ENCODE data around the gene IL2RG.

IL2RG gene

DNA sequence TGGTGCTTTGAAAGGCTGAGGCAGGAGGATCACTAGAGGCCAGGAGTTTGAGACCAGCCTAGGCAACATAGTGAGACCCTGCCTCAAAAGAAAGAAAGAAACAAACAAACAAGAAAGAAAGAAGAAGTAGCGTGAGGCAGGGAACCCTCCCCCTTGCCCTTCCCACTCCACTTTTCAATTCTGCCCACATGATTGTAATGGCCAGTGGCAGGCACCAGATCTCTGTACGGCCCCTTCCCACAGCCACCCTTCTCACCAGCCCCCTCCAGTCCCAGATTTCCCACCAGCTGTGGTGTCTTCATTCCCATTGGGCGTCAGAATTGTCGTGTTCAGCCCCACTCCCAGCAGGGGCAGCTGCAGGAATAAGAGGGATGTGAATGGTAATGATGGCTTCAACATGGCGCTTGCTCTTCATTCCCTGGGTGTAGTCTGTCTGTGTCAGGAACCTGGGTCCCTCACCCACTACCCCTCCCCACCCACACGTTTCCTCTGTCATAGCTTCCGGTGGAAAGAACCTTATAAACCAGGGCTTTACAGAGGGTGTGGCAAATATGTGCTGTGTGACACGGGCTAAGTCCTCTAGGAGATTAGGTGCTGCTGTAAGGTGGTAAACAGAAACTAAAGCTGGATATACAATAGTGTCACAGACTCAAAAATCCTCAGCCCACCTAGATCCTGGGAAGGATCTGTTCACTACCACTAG, at the start of gene IL2RG:
TSS of gene IL2RG (minus strand) at position 437 of the 703 bp plus-strand sequence. CDS start at position 399, 38 bp downstream.
- DNase-seq, result peak; percentile 62 to 74

DNA sequence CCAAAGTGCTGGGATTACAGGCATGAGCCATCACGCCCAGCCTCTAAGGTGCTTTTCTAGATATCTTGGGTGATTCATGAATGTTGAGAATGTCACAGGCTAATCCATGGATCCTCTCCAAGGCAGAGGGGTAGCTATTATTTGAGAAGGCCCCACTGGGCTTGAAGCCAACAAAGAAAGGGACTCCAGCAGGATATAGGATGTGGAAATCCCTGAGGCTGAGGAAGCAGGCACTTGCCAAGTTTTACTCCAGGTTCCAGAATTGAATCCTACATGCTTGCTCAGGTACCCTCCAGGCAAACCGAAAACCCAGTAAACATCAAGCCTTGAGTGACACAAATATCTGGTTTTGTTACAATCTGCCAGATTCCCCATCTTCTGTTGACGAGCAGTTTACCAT, 49.1 kb upstream of the IL2RG start:
- DNase-seq, result no peak

DNA sequence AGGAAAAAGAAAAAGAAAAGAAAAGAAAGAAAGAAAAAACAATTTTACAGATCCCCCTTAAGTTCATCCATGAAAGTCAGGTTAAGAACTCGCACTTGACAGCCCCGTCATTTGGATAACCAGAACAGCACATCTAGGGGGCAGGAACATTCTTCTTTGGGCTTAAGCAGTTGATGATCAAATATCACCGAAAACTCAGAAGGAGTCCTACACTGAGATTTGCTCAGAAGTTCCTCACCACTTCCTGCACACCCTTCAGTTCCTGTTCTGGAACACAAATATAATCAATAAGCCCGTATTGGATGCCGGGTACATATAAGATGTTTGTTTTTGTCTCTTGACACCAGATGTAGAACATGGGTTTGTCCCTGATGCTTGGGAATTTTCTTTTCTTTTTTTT, 48.0 kb upstream of the IL2RG start:
- no peak for DNase-seq

DNA sequence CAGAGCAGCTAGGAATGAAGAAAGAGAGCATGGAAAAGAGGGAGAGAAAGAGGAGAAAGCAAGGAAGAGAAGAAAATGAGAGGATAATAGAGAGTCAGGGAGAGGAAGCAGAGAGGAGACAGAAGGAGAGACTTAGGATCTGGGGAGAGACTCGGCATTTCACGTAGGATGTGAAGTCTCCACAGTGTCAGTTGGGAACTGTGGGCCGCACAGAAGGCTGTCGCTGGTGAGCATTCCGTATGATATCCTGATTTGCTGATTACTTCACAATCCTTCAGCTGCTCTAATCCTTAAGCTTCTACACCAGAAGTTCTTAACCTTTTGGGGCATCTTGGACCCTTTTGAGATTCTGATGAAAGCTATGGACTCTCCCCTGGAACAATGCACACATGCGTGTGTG, 47.2 kb upstream of the IL2RG start:
- no peak for DNase-seq

DNA sequence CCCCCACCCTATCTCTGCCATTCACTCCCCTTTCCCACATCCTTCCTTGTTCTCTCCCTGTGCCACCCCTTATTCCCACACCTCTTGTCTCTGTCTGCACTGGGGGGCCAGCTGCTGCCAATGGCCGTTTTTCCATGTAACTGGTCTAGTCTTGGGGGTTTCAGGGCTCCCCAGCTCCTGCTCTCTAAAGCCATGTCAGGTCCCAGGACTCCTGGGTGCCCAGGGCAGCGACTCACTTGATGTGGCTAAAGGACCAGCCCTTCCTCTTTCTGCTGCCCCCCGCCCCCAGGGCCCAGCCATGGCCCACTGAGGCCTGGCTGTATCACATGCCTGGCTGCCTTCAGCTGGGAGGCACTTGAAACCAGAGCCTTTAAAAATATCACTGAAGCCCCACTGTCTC, 43.3 kb upstream of the IL2RG start:
- no peak for DNase-seq

DNA sequence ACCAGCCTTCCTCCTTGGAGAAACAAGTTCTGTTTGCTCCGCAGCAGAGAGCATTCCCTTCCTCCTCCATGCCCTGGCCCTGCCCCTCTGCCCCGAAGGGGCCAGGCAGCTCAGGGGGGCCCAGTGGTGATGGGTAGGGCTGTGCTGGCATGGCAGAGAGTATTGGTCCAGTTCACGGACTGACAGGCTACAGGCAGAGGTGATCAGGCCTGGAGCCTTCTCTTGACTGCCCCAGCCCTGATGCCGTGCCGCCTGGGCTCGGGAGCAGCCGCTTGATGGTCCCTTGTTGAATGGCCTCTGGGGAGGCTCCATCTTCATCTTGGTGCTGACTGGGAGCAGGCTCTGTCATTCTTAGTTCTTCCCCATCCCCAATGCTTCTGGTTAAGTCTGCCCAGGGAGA, 42.8 kb upstream of the IL2RG start:
- DNase-seq, result no peak

DNA sequence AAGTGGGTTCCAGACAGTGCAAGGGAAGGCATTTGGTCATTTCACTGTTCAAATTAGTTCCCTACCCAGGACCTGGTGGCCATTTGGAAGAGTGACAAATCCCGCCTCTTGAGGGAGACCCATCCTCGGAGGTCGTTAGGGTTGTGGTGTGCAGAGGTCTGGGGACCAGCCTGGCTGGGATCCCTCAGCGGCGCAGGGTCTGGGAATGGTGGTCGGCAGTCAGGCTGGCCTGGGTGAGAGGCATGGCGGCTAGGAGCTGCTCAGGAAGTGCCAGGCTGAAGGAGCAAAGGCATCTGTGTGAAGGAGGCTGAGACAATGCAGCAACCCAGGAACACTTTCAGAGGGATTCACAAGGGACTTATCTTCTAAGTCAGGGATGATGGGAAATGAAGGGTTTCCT, 40.0 kb upstream of the IL2RG start:
- DNase-seq, result no peak

DNA sequence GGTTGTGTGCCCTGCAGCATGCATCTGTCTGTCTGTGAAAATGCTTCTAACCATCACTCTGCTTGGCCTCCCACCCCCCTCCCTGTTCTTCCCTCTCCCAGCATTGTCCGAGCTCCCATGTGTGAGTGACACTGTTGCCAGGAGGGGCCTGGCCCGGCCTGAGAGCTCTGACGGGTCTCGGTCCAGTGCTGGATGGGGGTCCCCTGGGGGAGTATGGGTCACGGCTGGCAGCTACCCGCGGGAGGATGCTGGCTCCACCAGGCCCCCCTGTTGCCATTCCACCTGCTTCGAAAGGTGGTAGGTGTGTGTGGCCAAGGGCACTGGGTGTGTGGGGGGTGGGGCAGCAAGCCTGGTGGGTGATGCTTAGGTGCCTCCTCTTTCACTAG, 36.9 kb upstream of the IL2RG start:
- DNase-seq, result no peak

DNA sequence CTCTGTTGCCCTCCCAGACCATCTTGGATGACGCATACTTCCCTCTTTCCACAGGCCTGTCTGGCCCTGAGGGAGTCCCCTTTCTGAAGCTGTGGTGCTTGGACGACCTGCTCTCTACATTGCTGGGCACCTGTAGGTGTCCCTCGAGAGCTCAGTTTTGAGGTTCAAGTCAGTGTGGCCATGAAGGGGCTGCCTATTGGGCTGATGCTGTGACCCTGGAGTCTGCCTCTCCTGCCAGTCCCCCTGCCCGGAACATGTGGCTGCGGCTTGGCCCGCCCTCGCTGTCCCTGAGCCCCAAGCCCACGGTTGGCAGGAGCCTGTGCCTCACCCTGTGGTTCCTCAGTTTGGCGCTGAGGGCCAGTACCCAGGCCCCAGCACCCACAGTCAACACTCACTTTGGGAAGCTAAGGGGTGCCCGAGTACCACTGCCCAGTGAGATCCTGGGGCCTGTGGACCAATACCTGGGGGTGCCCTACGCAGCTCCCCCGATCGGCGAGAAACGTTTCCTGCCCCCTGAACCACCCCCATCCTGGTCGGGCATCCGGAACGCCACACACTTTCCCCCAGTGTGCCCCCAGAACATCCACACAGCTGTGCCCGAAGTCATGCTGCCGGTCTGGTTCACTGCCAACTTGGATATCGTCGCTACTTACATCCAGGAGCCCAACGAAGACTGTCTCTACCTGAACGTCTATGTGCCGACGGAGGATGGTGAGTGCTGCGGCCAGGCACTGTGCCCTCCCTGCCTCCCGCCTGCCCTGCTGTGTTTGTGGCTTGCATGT, 36.3 kb upstream of the IL2RG start:
- no peak for DNase-seq

DNA sequence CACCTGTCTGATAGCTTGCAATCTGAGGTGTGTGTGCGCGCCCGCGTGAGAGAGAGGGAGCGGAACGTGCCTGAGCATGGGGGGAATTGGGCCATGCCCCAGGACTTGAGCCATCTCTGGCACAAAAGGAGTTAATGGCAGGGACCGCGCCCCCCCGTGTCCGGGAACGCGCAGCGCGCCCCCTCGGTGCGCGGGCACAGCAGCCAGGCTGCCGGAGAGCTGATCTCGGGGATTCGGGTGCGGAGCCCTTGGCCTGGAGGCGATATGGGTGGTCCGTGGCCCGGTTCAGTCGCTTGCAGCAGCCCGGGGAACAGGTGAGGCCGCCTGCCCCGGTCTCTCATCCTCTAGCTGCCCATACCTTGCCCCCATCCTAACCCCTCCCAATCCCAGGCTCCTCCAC, 33.3 kb upstream of the IL2RG start, which contains the start of gene NLGN3:
TSS of gene NLGN3 (plus strand) at position 191 of the 400 bp plus-strand sequence. CDS start 2,909 bp downstream, outside the sequence.
- DNase-seq, result no peak

DNA sequence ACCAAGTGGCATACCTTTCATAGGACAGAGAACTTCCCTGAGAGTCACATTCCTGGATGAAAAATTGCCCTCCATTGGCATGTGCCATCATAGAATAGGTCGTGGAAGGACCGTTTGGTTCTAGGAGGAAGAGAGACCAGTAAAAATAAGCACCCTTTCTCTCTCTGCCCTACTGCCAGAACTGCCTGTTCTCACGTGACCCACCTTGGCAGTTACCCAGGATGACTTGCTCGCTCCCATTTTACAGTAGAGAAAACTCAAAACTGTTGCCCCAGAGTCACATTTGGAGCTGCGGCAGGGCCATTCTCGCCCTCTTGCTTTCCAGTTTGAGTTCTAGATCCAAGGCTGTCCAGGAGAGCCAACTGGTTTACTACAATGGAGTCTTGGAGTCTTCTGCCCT, 32.1 kb upstream of the IL2RG start:
- no peak for DNase-seq

DNA sequence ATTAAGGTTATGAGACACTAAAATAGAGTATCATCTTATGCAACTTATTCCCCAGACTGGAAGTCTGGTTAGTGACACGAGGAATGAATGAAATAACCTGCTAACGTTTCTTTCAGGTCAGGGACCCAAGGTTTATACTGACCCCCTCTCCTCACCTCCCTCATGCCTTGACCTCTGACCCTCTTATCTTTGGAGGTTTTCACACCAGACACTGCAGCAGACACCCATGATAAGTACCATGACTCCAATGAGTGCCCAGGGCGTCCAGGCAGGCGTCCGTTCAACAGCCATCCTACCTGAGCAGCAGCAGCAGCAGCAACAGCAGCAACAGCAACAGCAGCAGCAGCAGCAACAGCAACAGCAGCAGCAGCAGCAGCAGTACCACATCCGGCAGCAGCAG, 29.1 kb upstream of the IL2RG start:
- DNase-seq, result no peak

DNA sequence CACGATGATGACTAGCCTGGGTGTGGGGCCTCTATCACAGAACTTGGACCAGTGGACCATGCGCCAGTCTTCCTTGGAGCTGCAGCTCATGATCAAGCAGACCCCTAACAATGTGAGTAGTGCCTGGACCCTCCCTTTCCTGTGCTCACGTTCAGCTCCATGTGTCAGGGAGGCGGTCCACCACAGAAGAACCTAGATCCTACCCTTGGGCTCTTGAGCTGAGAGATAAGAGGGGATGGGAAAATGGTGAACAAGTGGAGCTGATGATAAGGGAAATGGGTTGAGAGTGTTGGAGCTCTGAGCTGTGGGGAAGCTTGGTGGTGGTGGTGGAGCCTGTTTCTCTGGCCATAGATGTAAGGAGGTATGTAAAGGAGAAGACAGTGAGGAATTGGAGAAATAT, 20.1 kb upstream of the IL2RG start:
- no peak for DNase-seq

DNA sequence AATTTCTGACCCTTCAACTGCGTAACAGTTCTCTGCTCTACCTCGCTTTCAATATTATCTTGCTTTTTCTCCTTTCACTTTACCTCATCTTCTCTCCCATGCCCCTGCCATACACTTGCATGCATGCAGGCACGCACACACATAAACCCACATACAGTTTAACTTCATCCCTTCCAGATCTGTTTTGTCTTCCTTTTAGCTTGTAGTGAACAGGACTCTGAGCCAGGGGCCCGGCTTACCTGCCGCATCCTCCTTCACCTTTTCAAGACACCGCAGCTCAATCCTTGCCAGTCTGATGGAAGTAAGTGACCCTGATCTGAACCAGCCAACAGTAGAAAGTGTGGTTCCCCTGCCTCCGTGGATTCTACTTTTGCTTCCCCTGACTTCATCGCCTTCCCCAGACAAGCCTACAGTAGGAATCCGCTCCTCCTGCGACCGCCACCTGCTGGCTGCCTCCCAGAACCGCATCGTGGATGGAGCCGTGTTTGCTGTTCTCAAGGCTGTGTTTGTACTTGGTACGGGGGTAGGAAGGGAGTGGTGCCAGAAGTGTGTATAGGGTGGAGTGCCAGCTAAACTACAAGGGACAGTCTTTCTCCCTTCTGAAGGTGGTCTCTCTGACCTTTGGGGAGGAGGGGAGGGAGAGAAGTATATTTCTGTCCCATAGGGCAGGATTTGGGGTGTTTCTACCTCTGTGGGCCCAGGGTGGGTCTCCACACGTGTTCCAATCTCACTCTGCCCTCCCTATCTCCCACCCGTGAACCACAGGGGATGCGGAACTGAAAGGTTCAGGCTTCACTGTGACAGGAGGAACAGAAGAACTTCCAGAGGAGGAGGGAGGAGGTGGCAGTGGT, 17.8 kb upstream of the IL2RG start:
- DNase-seq, result peak; percentile 74 to 80

DNA sequence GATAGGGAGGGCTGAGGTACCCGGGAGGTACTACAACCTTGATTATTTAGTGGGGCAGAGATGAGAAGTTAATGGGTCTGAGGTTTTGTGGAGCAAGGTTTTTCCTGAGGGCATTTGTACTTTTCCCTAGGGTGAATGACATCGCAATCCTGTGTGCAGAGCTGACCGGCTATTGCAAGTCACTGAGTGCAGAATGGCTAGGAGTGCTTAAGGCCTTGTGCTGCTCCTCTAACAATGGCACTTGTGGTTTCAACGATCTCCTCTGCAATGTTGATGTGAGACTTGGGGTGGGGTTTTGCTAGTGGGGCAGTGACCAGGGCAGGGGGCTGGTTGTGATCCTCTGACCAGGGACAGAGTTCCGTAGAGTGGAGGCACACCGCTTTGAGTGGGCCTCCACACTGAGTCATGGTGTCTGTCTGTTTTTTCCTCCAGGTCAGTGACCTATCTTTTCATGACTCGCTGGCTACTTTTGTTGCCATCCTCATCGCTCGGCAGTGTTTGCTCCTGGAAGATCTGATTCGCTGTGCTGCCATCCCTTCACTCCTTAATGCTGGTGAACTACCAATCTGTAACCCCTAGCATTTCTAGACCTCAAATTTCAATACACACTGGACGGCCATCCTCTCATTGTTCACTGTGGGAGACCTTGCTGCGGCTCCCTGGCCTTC, 16.9 kb upstream of the IL2RG start:
- DNase-seq, result no peak

DNA sequence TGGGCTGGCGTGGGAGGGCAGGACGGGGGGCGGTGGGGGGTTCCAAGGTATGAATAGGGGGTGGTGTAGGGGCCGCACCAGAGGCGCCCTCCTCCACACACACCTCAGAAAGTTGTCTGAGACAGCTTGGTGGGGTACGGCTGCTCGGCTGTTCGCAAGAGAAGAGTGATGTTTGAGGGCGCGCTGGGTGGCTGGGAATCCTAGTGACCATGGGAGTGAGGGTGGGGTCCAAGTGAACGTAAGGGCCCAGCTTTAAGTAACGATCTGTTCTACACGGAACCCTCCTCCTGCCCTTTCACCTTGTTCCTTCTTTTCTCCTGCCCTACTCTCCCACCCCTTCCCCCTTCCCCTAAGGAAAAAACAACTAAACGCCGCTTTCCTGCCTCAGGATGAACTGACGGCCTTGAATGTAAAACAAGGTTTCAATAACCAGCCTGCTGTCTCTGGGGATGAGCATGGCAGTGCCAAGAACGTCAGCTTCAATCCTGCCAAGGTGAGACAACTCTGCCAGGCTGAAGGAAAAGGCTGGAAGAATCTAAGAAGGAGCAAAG, 7.7 kb upstream of the IL2RG start:
- no peak for DNase-seq

DNA sequence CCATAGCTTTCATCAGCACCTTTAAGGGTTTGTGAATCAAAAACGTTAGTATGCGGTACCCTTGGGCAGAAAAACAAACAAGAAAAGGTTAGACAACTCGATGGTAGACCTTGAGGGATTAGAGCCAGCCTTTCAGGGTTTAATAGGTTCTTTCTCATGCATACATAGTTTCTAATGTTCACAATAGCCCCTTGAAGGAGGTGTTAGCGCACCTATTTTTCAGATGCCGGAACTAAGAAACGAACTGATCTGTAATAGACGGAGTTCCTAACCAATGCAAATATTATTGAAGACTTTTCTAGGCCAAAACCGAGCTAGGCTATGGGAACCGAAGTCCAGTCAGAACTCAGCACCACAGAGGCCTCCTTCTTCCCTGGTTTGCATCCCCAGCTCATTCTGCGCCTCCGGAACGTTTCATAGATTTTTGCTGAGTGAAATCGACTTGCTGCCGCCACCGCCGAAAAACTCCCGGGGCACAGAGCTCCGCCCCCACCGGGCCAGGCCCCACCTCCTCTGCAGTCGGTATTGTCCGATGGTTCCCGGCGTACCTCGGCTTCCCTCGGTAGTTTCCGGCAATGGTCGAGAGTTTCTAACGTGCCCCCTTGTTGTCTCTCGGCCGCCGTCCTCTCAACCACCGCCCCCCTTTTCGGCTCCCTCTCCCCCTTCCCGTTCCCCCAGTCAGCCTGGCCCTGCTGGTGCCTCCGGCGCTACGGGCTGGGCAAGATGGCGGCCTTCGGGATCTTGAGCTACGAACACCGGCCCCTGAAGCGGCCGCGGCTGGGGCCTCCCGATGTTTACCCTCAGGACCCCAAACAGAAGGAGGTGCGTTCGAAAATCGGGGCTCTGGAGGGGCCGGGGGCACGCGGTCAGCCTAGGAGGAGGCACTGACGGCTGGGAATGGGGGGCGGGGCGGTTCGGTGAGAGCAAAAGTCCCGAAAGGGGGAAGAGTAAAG, 6.9 kb upstream of the IL2RG start, which contains the start of gene MED12:
TSS of gene MED12 (plus strand) at position 565 of the 953 bp plus-strand sequence. CDS start at position 724, 159 bp downstream.
- peak; percentile 82 to 89 for DNase-seq

DNA sequence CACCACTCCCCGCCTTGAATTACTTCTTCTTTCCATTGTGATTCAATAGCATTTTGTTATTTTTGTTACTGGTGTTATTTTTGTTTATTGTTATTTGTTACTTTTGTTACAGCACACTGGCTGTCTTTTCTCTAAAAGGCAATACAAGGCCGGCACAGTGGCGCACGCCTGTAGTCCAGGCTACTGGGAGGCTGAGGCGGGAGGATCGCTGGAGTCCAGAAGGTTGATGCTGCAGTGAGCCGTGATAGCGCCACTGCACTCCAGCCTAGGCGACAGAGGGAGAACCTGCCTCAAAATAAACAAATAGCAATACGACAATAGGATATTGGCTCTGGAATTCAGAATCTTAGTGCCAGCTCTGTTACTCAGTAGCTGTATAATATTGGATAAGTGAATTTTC, 6.0 kb upstream of the IL2RG start:
- no peak for DNase-seq

DNA sequence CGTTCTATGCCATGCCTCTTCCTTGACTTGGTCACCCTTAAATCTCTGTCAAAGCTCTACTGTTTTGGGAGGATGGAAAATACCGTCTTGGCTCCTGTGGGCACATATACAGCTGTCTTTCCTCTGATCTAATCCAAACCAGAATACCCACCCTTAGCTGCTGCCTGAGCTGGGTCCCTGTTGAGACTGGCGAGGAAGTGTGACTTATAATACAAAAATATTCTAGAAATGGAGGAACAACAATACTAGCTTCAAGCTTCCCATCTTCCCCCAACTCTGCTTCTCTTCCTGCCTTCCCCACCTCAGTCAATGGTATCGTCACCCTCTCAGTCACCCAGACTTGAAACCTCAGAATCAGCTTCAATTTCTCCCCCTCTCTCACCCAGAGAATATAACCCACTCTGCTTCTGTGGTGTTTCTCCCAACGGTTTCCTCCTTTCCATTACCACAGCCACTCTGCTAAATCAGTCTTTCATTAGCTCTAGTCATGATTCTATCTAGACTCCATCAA, 599 bp upstream of the IL2RG start:
- no peak for DNase-seq

DNA sequence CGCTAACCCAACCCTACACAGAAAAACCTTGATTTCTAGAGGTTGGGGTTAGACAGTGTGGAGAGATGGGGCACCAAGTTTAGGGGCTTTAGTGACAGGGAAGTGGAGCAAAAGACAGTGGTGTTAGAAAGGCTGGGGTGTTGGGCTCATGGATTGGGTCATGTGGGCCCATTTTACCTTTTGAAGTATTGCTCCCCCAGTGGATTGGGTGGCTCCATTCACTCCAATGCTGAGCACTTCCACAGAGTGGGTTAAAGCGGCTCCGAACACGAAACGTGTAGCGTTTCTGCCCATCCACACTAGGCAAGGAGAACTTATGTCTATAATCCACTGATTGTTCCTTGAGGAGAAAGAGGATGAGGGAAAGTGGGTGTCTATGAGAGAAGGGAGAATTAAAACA, 2.3 kb downstream of the IL2RG start:
- no peak for DNase-seq

DNA sequence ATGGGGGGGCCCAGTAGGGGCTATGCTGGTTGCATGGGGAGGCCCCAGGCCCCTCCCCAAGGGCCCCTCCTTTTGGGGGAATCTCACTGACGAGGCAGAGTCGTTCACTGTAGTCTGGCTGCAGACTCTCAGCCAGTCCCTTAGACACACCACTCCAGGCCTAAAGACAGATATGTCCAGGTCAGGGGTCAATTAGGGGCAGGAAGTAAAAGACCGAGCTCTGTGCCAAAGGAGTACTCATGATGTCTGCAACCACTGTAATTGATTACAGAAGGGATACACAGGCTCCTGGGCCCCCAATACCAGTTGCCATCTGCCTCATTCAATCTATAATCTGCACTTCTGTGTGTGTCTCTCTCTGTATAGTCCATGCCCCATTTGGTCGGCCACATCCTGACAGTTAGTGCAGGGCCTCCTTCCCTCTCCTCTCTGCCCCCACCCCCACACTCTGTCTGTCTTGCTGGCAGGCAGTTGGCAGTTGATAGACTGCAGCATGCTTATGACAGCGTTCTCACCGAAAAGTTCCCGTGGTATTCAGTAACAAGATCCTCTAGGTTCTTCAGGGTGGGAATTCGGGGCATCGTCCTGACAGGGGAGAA, 3.5 kb downstream of the IL2RG start:
- DNase-seq, result peak; percentile 46 to 47
